Measurements from ENCODE around the gene TRPM8. TPM values are rescaled to one million over a fixed set of nuclear protein-coding genes. Genes with fewer than 3 reads are reported as not detected.

TRPM8 gene
- total and polyA plus RNA-seq, 2 of the 13 experiments (the other 11 are each of a cell fraction or from before 2014, with no cell fraction given) = 0.12 TPM; not detected in 1

GRCh38 chr2:233901367-233901766, 15.8 kb upstream of the TRPM8 start:
- TF ChIP-seq MTF1 (CRISPR knock-in tag; IDR thresholded peaks at IDR 0.05) (no peak), DMAP1 (CRISPR knock-in tag; IDR thresholded peaks at IDR 0.05) (no peak), FOXK1 (CRISPR knock-in tag; IDR thresholded peaks at IDR 0.05; ENCODE audit: borderline replicate concordance, low read depth) (no peak), NAIF1 (CRISPR knock-in tag; IDR thresholded peaks at IDR 0.05; ENCODE audit: borderline replicate concordance) (no peak), HOXA5 (CRISPR knock-in tag; IDR thresholded peaks at IDR 0.05) (no peak), ZNF17 (CRISPR knock-in tag; IDR thresholded peaks at IDR 0.05) (no peak), PITX1 (CRISPR knock-in tag; IDR thresholded peaks at IDR 0.05) (no peak), ZFP91 (CRISPR knock-in tag; IDR thresholded peaks at IDR 0.05; ENCODE audit: borderline replicate concordance) (no peak), ZFP37 (CRISPR knock-in tag; IDR thresholded peaks at IDR 0.05; ENCODE audit: borderline replicate concordance) (no peak), SNAPC2 (CRISPR knock-in tag; IDR thresholded peaks at IDR 0.05) (no peak), ZNF883 (CRISPR knock-in tag; IDR thresholded peaks at IDR 0.05; ENCODE audit: not compliant biosample characterization) (no peak), RELA (CRISPR knock-in tag; IDR thresholded peaks at IDR 0.05) (no peak), PAWR (CRISPR knock-in tag; IDR thresholded peaks at IDR 0.05; ENCODE audit: borderline replicate concordance) (no peak), ZKSCAN5 (CRISPR knock-in tag; IDR thresholded peaks at IDR 0.05) (no peak), ZBTB43 (CRISPR knock-in tag; conservative IDR thresholded peaks at IDR 0.05) (no peak), GPBP1L1 (CRISPR knock-in tag; IDR thresholded peaks at IDR 0.05) (no peak), SSRP1 (CRISPR knock-in tag; IDR thresholded peaks at IDR 0.05) (no peak), HMGXB3 (CRISPR knock-in tag; IDR thresholded peaks at IDR 0.05; ENCODE audit: borderline replicate concordance) (no peak)
- Histone ChIP-seq H4K20me1 (ENCODE audit: insufficient read depth, low read length) (no peaks in the 10 kb centered on the region), H3K79me2 (ENCODE audit: insufficient read depth, low read length) (no peaks in the 10 kb centered on the region), H3K4me1 (ENCODE audit: insufficient read depth, low read length) (no peaks in the 10 kb centered on the region), H3K27me3 (ENCODE audit: control insufficient read depth in 1 of 2, insufficient read depth in 2 of 2, low read length in 2 of 2) (peaks cover 0 to 23% of the 10 kb centered on the region in 2 experiments; a peak in 3 of 5 replicates), H3K27ac (ENCODE audit: extremely low read length, insufficient read depth, low read length) (no peak overlapping the region), H3K36me3 (replicated peaks in 1 of 2; ENCODE audit: control insufficient read depth in 1 of 2, insufficient read depth in 2 of 2, low read length in 2 of 2) (no peaks in the 10 kb centered on the region), H3K9me3 (ENCODE audit: low read length) (no peaks in the 10 kb centered on the region), H3K9ac (ENCODE audit: insufficient read depth, low read depth, low read length) (no peak overlapping the region), H3K4me2 (ENCODE audit: low read depth, low read length) (no peak overlapping the region), H2AFZ (ENCODE audit: low read length) (no peak overlapping the region), H3K4me3 (replicated peaks in 1 of 3; ENCODE audit: insufficient read depth in 1 of 3, low read depth in 2 of 3, low read length in 3 of 3) (no peak overlapping the region)
- ChIA-PET CTCF (ENCODE audit: low intra/inter-chr PET ratio, low total read pairs) (no interaction called here), POLR2A (no interaction called here)
- 9% methylated on average over 4 of the region's 4 CpGs for WGBS (ENCODE audit: low lambda C conversion rate)
- FAIRE-seq = no peak
- in situ Hi-C loops (cut with HindIII; ENCODE audit: extremely low pct_ligation_motif_present, low pct_unique_long_range_greater_than_20kb) = no loop called here
- DNase-seq (ENCODE audit: low spot score) = no peak
- intact Hi-C loops (cut with micrococcal nuclease; ENCODE audit: unreplicated experiment) = no loop called here
- no TSS peak for BruUV-seq (replicated peaks)
- ATAC-seq = no peak
